HL-60 (cell line): Measurements from ENCODE around the gene APLNR.

ENCODE experiments used
- DNase-seq, 2 experiments: peaks; one replicate each; pipeline ENCODE4 v3.0.0-alpha.2; 2010 to 2020; ENCODE audit warnings: low read depth in 1 of 2, low spot score in 1 of 2
- H3K27ac ChIP-seq: fragments of 250-450 bp; sonication (Bioruptor Pico); replicated peaks from 2 replicates; pipeline ENCODE4 v1.5.1; 2020; ENCODE audit warnings: mild to moderate bottlenecking, moderate library complexity
- H3K27me3 ChIP-seq: fragments of 250-450 bp; sonication (Bioruptor Pico); 2 replicates; pipeline ENCODE4 v1.5.1; 2021; ENCODE audit warnings: mild to moderate bottlenecking, moderate library complexity; ENCODE audit not compliant: insufficient read depth, poor library complexity, severe bottlenecking
- H3K4me3 ChIP-seq: replicated peaks from 2 replicates; pipeline ENCODE4 v1.5.1; 2011; ENCODE audit warnings: mild to moderate bottlenecking, control low read depth, low read length; ENCODE audit not compliant: insufficient read depth
- GABPA ChIP-seq: IDR thresholded peaks from 2 replicates; pipeline ENCODE4 v1.6.1; 2012; ENCODE audit warnings: low read depth
- POLR2AphosphoS5 ChIP-seq: IDR thresholded peaks from 2 replicates; pipeline ENCODE4 v1.6.1; 2012; ENCODE audit warnings: low read depth
- SPI1 ChIP-seq: IDR thresholded peaks from 2 replicates; pipeline ENCODE4 v1.6.1; 2012; ENCODE audit warnings: low read depth, mild to moderate bottlenecking, borderline replicate concordance
- TF ChIP-seq, protein P1 (sequence below): IDR thresholded peaks from one replicate; pipeline ENCODE4 v1.5.1; 2011; ENCODE audit warnings: low read length, control low read depth, inconsistent platforms; ENCODE audit not compliant: insufficient read depth
- TF ChIP-seq, protein P2 (sequence below): IDR thresholded peaks from 2 replicates; pipeline ENCODE4 v1.6.1; 2012; ENCODE audit warnings: low read depth; ENCODE audit not compliant: insufficient replicate concordance

The APLNR gene

DNA sequence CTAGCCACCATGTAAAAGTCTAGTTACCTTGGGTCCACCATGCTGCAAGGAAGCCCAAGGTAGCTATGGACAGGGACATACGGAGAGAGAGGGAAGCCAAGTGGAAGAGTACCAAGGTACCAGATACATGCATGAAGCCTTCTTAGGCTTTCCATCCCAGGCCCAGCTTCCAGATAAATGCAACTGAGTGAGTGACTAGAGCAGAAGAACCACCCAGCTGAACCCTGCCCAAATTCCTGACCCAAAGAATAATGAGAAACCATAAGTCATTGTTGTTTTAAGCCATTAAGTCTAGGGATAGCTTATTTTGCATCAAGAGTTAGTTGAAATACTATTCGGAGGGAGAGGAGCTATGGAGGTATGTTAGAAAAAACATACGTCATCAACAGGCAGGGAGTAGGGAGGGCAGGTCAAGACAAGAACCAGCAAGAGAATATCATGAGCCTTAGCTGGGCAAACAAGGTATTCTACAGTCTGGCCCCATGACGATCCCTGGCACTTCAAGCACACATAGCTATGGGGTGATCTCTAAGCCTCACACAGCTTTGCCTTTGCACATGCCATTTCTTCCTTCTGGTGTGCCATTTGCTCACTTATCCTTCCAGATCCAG lies 36.5 kb upstream of the APLNR start:
- no peaks in the 10 kb centered on the region for H3K27me3 ChIP-seq
- no peak overlapping the region for H3K4me3 ChIP-seq
- TF ChIP-seq, protein P1, sequence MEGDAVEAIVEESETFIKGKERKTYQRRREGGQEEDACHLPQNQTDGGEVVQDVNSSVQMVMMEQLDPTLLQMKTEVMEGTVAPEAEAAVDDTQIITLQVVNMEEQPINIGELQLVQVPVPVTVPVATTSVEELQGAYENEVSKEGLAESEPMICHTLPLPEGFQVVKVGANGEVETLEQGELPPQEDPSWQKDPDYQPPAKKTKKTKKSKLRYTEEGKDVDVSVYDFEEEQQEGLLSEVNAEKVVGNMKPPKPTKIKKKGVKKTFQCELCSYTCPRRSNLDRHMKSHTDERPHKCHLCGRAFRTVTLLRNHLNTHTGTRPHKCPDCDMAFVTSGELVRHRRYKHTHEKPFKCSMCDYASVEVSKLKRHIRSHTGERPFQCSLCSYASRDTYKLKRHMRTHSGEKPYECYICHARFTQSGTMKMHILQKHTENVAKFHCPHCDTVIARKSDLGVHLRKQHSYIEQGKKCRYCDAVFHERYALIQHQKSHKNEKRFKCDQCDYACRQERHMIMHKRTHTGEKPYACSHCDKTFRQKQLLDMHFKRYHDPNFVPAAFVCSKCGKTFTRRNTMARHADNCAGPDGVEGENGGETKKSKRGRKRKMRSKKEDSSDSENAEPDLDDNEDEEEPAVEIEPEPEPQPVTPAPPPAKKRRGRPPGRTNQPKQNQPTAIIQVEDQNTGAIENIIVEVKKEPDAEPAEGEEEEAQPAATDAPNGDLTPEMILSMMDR: no peak
- TF ChIP-seq SPI1 (no peak), GABPA (no peak), POLR2AphosphoS5 (no peak)
- H3K27ac ChIP-seq: no peak overlapping the region
- no peak for DNase-seq

DNA sequence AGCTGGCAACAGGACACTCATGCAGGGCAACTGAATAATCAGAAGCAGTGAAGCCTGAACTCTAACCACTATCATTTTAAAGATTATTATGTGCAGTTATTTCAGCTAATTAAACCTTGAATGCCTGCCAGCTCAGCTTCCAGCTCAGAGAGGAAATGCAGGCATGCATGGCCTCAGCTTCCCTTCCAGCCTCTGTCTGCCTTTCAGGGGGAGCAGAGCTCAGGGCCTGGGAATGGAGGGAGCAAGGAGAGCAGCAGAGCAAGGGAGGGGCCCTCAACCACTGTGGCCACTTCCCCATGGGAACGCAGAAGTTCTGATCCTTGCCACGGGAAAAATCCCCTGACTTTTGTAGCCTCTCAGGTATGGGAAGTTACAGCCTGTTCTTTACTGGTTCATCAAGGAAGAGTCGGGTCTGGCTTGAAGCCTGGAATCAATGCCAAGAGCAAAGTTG lies 32.5 kb upstream of the APLNR start:
- Histone ChIP-seq H3K27me3 (no peaks in the 10 kb centered on the region), H3K27ac (no peak overlapping the region), H3K4me3 (no peak overlapping the region)
- no peak for DNase-seq
- no peak for TF ChIP-seq SPI1
- TF ChIP-seq, protein P1: no peak
- TF ChIP-seq, protein P2, sequence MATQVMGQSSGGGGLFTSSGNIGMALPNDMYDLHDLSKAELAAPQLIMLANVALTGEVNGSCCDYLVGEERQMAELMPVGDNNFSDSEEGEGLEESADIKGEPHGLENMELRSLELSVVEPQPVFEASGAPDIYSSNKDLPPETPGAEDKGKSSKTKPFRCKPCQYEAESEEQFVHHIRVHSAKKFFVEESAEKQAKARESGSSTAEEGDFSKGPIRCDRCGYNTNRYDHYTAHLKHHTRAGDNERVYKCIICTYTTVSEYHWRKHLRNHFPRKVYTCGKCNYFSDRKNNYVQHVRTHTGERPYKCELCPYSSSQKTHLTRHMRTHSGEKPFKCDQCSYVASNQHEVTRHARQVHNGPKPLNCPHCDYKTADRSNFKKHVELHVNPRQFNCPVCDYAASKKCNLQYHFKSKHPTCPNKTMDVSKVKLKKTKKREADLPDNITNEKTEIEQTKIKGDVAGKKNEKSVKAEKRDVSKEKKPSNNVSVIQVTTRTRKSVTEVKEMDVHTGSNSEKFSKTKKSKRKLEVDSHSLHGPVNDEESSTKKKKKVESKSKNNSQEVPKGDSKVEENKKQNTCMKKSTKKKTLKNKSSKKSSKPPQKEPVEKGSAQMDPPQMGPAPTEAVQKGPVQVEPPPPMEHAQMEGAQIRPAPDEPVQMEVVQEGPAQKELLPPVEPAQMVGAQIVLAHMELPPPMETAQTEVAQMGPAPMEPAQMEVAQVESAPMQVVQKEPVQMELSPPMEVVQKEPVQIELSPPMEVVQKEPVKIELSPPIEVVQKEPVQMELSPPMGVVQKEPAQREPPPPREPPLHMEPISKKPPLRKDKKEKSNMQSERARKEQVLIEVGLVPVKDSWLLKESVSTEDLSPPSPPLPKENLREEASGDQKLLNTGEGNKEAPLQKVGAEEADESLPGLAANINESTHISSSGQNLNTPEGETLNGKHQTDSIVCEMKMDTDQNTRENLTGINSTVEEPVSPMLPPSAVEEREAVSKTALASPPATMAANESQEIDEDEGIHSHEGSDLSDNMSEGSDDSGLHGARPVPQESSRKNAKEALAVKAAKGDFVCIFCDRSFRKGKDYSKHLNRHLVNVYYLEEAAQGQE: no peak
- no peak for TF ChIP-seq GABPA
- no peak for TF ChIP-seq POLR2AphosphoS5

DNA sequence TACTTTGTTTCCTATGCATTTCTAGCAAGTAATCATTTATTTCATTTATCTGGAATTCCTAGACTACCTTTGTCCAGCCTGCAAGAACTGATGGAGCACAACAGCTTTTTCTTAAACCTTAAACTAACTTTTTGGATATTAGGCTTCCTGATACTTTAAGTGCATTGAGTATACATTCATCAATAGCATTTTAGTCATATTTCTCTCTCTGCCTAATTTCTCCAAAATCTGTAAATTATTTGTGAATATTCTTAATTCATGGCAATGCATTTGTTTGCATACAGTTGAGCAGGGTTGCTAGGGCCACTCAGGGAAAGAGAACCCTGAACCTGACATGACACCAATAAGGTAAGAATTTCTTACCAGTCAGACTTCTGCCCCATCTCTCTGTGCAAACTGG lies 29.1 kb upstream of the APLNR start:
- Histone ChIP-seq H3K27me3 (no peaks in the 10 kb centered on the region), H3K4me3 (no peak overlapping the region), H3K27ac (no peak overlapping the region)
- TF ChIP-seq, protein P2: no peak
- no peak for TF ChIP-seq SPI1
- no peak for TF ChIP-seq GABPA
- TF ChIP-seq POLR2AphosphoS5: no peak
- TF ChIP-seq, protein P1: no peak
- no peak for DNase-seq

DNA sequence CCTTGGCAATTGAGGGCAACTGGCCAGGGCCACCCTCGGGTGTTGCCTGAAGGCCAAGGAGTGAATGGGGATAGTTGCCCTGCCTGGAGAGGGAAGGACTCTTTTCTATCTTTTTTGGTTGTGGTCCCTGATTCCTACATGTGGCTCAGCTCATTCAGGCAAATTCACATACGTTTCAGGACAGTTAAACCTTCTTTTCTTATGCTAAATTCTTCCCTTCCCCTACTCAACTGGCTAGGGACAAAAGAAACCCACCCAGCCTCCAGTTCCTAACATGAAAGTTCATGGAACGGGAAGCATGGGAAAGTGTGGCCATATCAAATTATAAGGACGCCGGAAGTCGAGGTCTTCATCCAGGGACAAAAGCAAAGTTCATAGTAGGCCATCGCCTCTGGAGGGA lies 26.3 kb upstream of the APLNR start:
- DNase-seq: no peak
- no peak overlapping the region for H3K27ac ChIP-seq
- TF ChIP-seq POLR2AphosphoS5 (no peak), SPI1 (no peak), GABPA (no peak)
- TF ChIP-seq, protein P1: no peak
- TF ChIP-seq, protein P2: no peak

More for the DNA sequence above, 26.3 kb upstream of the APLNR start:
- no peaks in the 10 kb centered on the region for H3K27me3 ChIP-seq
- no peak overlapping the region for H3K4me3 ChIP-seq
